GM19240 (cell line): ENCODE results near the gene ULBP3.
"Not testable (repeated sequence)": the region's sequence is repeated elsewhere in the genome, so short reads cannot be mapped to it uniquely, and the experiment has no call there.

ENCODE experiments used
- DNase-seq: peaks from one replicate; pipeline ENCODE4 v3.0.0; 2011; ENCODE audit warnings: low spot score; ENCODE audit not compliant: insufficient read length

Gene ULBP3

GRCh38 chr6:150076196-150076893 lies 7.4 kb upstream of the ULBP3 start:
- DNase-seq = no peak

GRCh38 chr6:150075034-150075421 lies 6.1 kb upstream of the ULBP3 start:
- DNase-seq = no peak

GRCh38 chr6:150074396-150075033 lies 5.6 kb upstream of the ULBP3 start:
- DNase-seq = not testable (repeated sequence)

- no peak for DNase-seq
Measured at GRCh38 chr6:150072201-150072600, 3.3 kb upstream of the ULBP3 start.

GRCh38 chr6:150070236-150070818 lies 1.4 kb upstream of the ULBP3 start:
- no peak for DNase-seq

GRCh38 chr6:150069706-150070105 lies 785 bp upstream of the ULBP3 start:
- DNase-seq = no peak

- no peak for DNase-seq
Measured at GRCh38 chr6:150068151-150068550, 770 bp downstream of the ULBP3 start.

GRCh38 chr6:150065083-150065482 lies 3.8 kb downstream of the ULBP3 start:
- no peak for DNase-seq

GRCh38 chr6:150063640-150064039 lies 5.3 kb downstream of the ULBP3 start:
- no peak for DNase-seq

- not testable (repeated sequence) for DNase-seq
Measured at GRCh38 chr6:150059973-150060372, 8.9 kb downstream of the ULBP3 start.

- no peak for DNase-seq
Measured at GRCh38 chr6:150058986-150059385, 9.9 kb downstream of the ULBP3 start.

GRCh38 chr6:150058231-150058792 lies 10.6 kb downstream of the ULBP3 start:
- DNase-seq = no peak

- no peak for DNase-seq
Measured at GRCh38 chr6:150057501-150057951, 11.4 kb downstream of the ULBP3 start.

- no peak for DNase-seq
Measured at GRCh38 chr6:150056916-150057315, 12.0 kb downstream of the ULBP3 start.

GRCh38 chr6:150056156-150056555 lies 12.8 kb downstream of the ULBP3 start:
- DNase-seq = no peak

GRCh38 chr6:150055131-150055530 lies 13.8 kb downstream of the ULBP3 start:
- no peak for DNase-seq

- no peak for DNase-seq
Measured at GRCh38 chr6:150053450-150053849, 15.5 kb downstream of the ULBP3 start.

GRCh38 chr6:150050846-150051245 lies 18.1 kb downstream of the ULBP3 start:
- no peak for DNase-seq

- no peak for DNase-seq
Measured at GRCh38 chr6:150048099-150048498, 20.8 kb downstream of the ULBP3 start.

- DNase-seq = no peak
Measured at GRCh38 chr6:150046943-150047342, 22.0 kb downstream of the ULBP3 start.

- no peak for DNase-seq
Measured at GRCh38 chr6:150044621-150045145, 24.2 kb downstream of the ULBP3 start.
